Stomach (tissue), 4 donors: Measurements from ENCODE around the gene ANKRD53.

Experiments
- CTCF ChIP-seq, 7 experiments: fragments of 450-650 bp in 4 of 7; fragments of 200-600 bp in 3 of 7; sonication (generic) in 3 of 7; IDR thresholded peaks; one replicate each; pipeline ENCODE4 v1.5.1; 2016 to 2019; ENCODE audit warnings: antibody characterized with exemption in 7 of 7, control low read depth in 2 of 7, mild to moderate bottlenecking in 1 of 7
- POLR2A ChIP-seq, 4 donors: fragments of 450-650 bp; IDR thresholded peaks; one replicate each; pipeline ENCODE4 v1.6.1; 2016; ENCODE audit warnings: antibody characterized with exemption in 4 of 4, control low read depth in 2 of 4, mild to moderate bottlenecking in 1 of 4, moderate library complexity in 1 of 4
- POLR2AphosphoS5 ChIP-seq, 3 donors: sonication (generic); formaldehyde crosslinking; IDR thresholded peaks; one replicate each; pipeline ENCODE4 v1.6.1; 2016; ENCODE audit warnings: antibody characterized with exemption in 3 of 3

GRCh38 chr2:70932631-70933230, 45.7 kb upstream of the ANKRD53 start:
- TF ChIP-seq CTCF (IDR thresholded peaks at IDR 0.05) (no peak), POLR2A (IDR thresholded peaks at IDR 0.05) (no peak), POLR2AphosphoS5 (IDR thresholded peaks at IDR 0.05) (no peak)
